Skeletal muscle cell (primary cell): Measurements from ENCODE around the gene DUS2.

Experiments
- DNase-seq: peaks from one replicate; pipeline ENCODE4 v3.0.0-alpha.2; 2010; ENCODE audit warnings: low read depth
- H3K4me3 ChIP-seq: 2 replicates; pipeline ENCODE4 v1.5.1; 2011; ENCODE audit warnings: low read depth, mild to moderate bottlenecking, control low read depth, low read length, moderate library complexity

Gene DUS2

GRCh38 chr16:68037841-68038597, 14.9 kb downstream of the DUS2 start:
- H3K4me3 ChIP-seq = no peak overlapping the region
- DNase-seq = no peak

GRCh38 chr16:68040506-68041288, 17.6 kb downstream of the DUS2 start:
- no peak overlapping the region for H3K4me3 ChIP-seq

DNA sequence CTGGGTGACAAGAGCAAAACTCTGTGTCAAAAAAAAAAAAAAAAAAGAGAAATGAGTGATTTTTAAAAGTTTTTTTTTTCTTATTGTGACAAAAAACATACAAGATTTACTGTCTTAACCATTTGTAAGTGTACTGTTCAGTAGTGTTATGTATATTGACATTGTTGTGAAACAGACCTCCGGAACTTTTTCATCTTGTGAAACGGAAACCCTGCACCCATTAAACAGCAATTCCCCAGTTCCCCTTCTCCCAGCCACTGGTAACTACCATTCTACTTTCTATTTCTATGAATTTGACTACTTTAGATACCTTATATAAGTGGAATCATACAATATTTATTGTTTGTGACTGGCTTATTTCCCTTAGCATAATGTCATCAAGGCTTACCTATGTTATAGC, 18.7 kb downstream of the DUS2 start:
- H3K4me3 ChIP-seq = no peak overlapping the region
- no peak for DNase-seq

More at GRCh38 chr16:68040506-68041288, 17.6 kb downstream of the DUS2 start:
- no peak for DNase-seq

- no peak for DNase-seq
- H3K4me3 ChIP-seq = no peak overlapping the region
Measured at GRCh38 chr16:68046106-68046505, 23.0 kb downstream of the DUS2 start.

- no peak overlapping the region for H3K4me3 ChIP-seq
- no peak for DNase-seq
Measured at GRCh38 chr16:68047987-68048386, 24.9 kb downstream of the DUS2 start.

DNA sequence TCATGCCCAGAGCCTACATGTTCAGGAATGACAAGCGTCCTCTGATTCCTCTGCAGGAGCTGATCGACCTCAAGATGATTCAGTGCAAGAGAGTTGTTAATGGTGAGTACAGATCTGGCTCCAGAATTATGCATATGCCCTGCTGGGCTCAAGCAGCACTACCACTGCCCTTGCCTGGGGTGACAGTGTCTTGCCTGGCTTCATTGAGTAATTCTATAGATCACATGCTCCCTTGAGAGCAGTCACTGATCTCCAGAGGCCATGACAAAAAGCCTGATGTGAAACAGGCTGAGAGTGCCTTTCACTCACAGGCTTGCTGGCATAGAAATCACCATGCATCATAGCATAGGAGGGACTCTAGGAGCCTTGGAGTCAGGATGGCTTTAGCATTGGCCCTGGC, 26.4 kb downstream of the DUS2 start:
- no peak overlapping the region for H3K4me3 ChIP-seq
- no peak for DNase-seq

DNA sequence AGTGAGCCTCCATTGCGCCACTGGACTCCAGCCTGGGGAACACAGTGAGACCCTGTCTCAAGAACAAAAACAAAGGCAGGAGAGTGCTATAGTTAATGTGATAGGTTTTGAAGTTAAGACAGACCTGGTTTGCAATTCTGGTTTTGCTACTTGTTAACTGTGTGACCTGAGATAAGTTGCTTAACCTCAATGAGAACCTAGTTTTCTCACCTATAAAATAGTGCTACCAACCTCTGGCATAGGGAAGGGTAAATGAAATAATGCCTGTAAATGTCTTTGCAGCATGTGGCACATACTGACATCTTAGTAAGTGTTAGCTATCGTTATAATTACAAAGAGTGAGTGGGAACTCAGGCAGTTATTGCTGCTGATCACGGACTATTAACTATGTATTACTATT, 32.3 kb downstream of the DUS2 start:
- H3K4me3 ChIP-seq = no peak overlapping the region
- DNase-seq = no peak

GRCh38 chr16:68059804-68060203, 36.7 kb downstream of the DUS2 start:
- DNase-seq = no peak
- no peak overlapping the region for H3K4me3 ChIP-seq

- DNase-seq = no peak
- H3K4me3 ChIP-seq = no peak overlapping the region
Measured at GRCh38 chr16:68061396-68061795, 38.3 kb downstream of the DUS2 start.

GRCh38 chr16:68062910-68063393, 39.9 kb downstream of the DUS2 start:
- no peak overlapping the region for H3K4me3 ChIP-seq
- DNase-seq = no peak

DNA sequence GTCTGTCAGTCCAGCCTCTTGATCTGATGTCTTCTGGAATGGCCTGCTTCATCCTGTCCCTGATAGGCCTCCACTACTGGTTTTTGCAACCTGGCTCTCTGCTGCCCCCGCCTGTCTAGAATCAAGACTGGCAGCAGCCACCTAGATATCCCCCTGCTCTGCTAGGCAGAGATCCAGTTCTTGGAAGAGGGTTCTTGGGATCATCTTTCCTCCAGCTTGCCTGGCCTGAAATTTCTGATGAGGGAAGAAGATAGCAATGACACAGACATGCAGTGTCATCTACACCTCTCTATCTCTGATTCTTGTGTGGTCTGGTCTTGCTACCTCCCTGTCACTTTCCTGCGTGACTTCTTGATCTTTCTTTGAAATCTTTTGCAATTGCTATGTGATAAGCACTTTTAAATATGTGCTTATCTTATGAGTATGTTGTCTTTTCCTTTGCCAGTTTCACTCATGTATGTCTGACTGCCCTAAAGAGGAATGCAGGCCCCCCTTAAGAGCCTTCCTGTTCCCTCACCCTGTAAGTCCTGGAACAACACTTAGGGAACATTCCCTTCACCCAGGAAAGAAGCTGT, 41.8 kb downstream of the DUS2 start:
- no peak for DNase-seq
- H3K4me3 ChIP-seq = no peak overlapping the region

GRCh38 chr16:68065716-68066305, 42.7 kb downstream of the DUS2 start:
- H3K4me3 ChIP-seq = no peak overlapping the region
- DNase-seq = no peak

DNA sequence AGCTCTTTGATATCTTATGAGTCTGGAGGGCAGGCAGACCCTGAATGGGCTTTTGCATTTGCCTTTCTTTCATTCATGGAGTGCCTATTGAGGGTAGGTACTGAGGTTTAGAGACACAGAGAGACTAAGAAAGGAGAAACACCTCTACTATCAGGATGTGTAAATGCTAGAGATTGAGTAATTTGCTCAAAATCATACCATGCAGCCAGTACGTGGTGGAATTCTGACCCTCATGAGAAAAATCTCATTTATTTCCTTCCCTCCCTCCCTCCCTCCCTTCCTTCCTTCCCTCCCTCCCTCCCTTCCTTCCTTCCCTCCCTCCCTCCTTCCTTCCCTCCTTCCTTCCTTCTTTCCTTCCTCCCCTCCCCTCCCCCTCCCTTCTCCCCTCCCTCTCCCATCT, 43.7 kb downstream of the DUS2 start:
- no peak overlapping the region for H3K4me3 ChIP-seq
- DNase-seq = no peak

GRCh38 chr16:68068926-68069325, 45.8 kb downstream of the DUS2 start:
- no peak overlapping the region for H3K4me3 ChIP-seq
- DNase-seq = no peak

GRCh38 chr16:68069511-68070248, 46.6 kb downstream of the DUS2 start:
- DNase-seq = no peak

GRCh38 chr16:68070249-68070730, 47.2 kb downstream of the DUS2 start:
- H3K4me3 ChIP-seq = no peak overlapping the region
- no peak for DNase-seq

More at GRCh38 chr16:68069511-68070248, 46.6 kb downstream of the DUS2 start:
- H3K4me3 ChIP-seq = no peak overlapping the region

- no peak overlapping the region for H3K4me3 ChIP-seq
- DNase-seq = no peak
Measured at GRCh38 chr16:68070806-68071517, 47.9 kb downstream of the DUS2 start.

DNA sequence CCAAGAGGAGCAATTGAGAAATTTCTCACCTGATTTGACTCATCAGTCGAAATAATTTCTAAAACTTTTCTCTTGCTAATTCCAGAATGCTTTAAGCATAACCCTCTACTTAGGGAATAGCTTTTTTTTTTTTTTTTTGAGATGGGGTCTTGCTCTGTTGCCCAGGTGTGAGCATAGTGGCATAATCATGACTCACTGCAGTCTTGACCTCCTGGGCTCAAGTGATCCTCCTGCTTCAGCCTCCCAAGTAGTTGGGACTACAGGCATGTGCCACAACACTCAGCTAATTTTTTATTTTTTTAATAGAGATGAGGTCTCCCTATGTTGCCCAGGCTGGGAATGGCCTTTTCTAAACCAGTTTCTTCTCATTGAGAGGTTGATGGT, 48.4 kb downstream of the DUS2 start:
- no peak for DNase-seq
- H3K4me3 ChIP-seq = no peak overlapping the region
